GM12878 (cell line): ENCODE measurements around the gene VPS26A. TPM values are rescaled to one million over a fixed set of nuclear protein-coding genes. Genes with fewer than 3 reads are reported as not detected.

Experiments
- BCL11A ChIP-seq: IDR thresholded peaks from 2 replicates; pipeline ENCODE4 v1.6.1; 2011; ENCODE audit warnings: low read depth, low read length
- BHLHE40 ChIP-seq, 2 experiments: fragments of 450-650 bp in 1 of 2; IDR thresholded peaks; 2 replicates each; pipeline ENCODE4 v1.6.1; 2011 to 2017; ENCODE audit warnings: low read depth in 2 of 2, borderline replicate concordance in 1 of 2, improper control_type of control experiment in 1 of 2, low read length in 1 of 2, mild to moderate bottlenecking in 1 of 2
- CBX5 ChIP-seq: sonication (generic); IDR thresholded peaks from 2 replicates; pipeline ENCODE4 v1.6.1; 2016; ENCODE audit warnings: low read depth, moderate library complexity, mild to moderate bottlenecking, inconsistent platforms
- CEBPZ ChIP-seq: fragments of 150-350 bp; IDR thresholded peaks from 2 replicates; pipeline ENCODE4 v1.6.1; 2016; ENCODE audit warnings: low read depth, low read length
- MXI1 ChIP-seq: fragments of 150-350 bp; IDR thresholded peaks from 2 replicates; pipeline ENCODE4 v1.6.1; 2011; ENCODE audit warnings: low read depth, mild to moderate bottlenecking, inconsistent platforms, low read length, improper control_type of control experiment
- PAX5 ChIP-seq: IDR thresholded peaks from 2 replicates; pipeline ENCODE4 v1.6.1; 2011; ENCODE audit warnings: low read depth, low read length, borderline replicate concordance
- POU2F2 ChIP-seq: IDR thresholded peaks from 3 replicates; pipeline ENCODE4 v1.6.1; 2011; ENCODE audit warnings: low read depth, mild to moderate bottlenecking, low read length, borderline replicate concordance
- RAD51 ChIP-seq: fragments of 450-650 bp; IDR thresholded peaks from 2 replicates; pipeline ENCODE4 v1.6.1; 2016; ENCODE audit warnings: moderate library complexity, mild to moderate bottlenecking, inconsistent platforms
- REST ChIP-seq: IDR thresholded peaks from 2 replicates; pipeline ENCODE4 v1.6.1; 2012; ENCODE audit warnings: mild to moderate bottlenecking, low read depth, low read length
- SIN3A ChIP-seq: IDR thresholded peaks from 2 replicates; pipeline ENCODE4 v1.6.1; 2012; ENCODE audit warnings: low read depth, low read length, improper control_type of control experiment
- SMARCA5 ChIP-seq: fragments of 450-650 bp; IDR thresholded peaks from 2 replicates; pipeline ENCODE4 v1.6.1; 2017; ENCODE audit warnings: mild to moderate bottlenecking
- SRF ChIP-seq, 2 experiments: IDR thresholded peaks; 2 replicates each; pipeline ENCODE4 v1.6.1; 2011; ENCODE audit warnings: low read depth in 2 of 2, low read length in 2 of 2, mild to moderate bottlenecking in 1 of 2, moderate library complexity in 1 of 2
- WRNIP1 ChIP-seq: IDR thresholded peaks from 2 replicates; pipeline ENCODE4 v1.6.1; 2011; ENCODE audit warnings: low read depth, low read length, improper control_type of control experiment, borderline replicate concordance
- ZBTB11 ChIP-seq: fragments of 450-650 bp; formaldehyde crosslinking; IDR thresholded peaks from 2 replicates; pipeline ENCODE4 v1.5.0; 2022; ENCODE audit warnings: mild to moderate bottlenecking, missing genetic modification characterization
- ZNF207 ChIP-seq: fragments of 450-650 bp; IDR thresholded peaks from 2 replicates; pipeline ENCODE4 v1.6.1; 2014; ENCODE audit warnings: antibody characterized with exemption, mild to moderate bottlenecking, borderline replicate concordance
- ZNF622 ChIP-seq: fragments of 450-650 bp; IDR thresholded peaks from 2 replicates; pipeline ENCODE4 v1.6.1; 2017; ENCODE audit warnings: mild to moderate bottlenecking, inconsistent platforms
- polyA plus RNA-seq, 11 experiments: library from polyadenylated mRNA; depleted of rRNA in 4 of 11; unstranded in 6 of 11; stranded (reverse) in 5 of 11; fragments of >200 nt; fragmentation: Nextera tagmentation in 4 of 11; fragmentation: Illumina TruSeq in 1 of 11; extraction: Ambion mirVana in 4 of 11; extraction: Trizol in 1 of 11; gene quantifications; 1 replicate in 1 of 11; 2 replicates in 10 of 11; pipeline versions ENCODE4 v1.2.1 to v1.2.3, GENCODE V29; 2011 to 2016; ENCODE audit warnings: inconsistent platforms in 2 of 11, missing spikeins in 2 of 11, low read depth in 1 of 11
- total RNA-seq, 4 experiments: library from RNA; depleted of rRNA in 3 of 4; stranded (reverse); fragments of >200 nt in 3 of 4; fragmentation: Illumina TruSeq in 1 of 4; extraction: Trizol in 1 of 4; gene quantifications; 2 replicates each; pipeline versions ENCODE4 v1.2.1 to v1.2.3, GENCODE V29; 2013 to 2021

VPS26A gene
- total and polyA plus RNA-seq, 10 of the 15 experiments (the other 5 are each of a cell fraction or from before 2014, with no cell fraction given): 16.8 to 72.3 (median 26.8) TPM

- no peak for TF ChIP-seq CEBPZ
- TF ChIP-seq PAX5: peak; percentile 60; the same call in 1 of the 2 replicates
- TF ChIP-seq BCL11A: no peak
- no peak for TF ChIP-seq ZNF622
- TF ChIP-seq POU2F2: no peak; the same call in 2 of the 3 replicates
- TF ChIP-seq SMARCA5: 0 out of 2 replicates have a peak, but pooled peaks have one; percentile 43
- TF ChIP-seq ZBTB11 (CRISPR knock-in tag): 0 out of 2 replicates have a peak, but pooled peaks have one; percentile 15
- TF ChIP-seq ZNF207: no peak
- TF ChIP-seq BHLHE40 (IDR thresholded peaks at IDR 0.05; ENCODE audit: borderline replicate concordance in 1 of 2, low read depth in 2 of 2, low read length in 1 of 2): peak; percentile 57 to 58
- TF ChIP-seq REST: no peak
- TF ChIP-seq MXI1: no peak
- no peak for TF ChIP-seq CBX5
- 0 out of 2 replicates have a peak, but pooled peaks have one; percentile 34 for TF ChIP-seq RAD51
- no peak for TF ChIP-seq SRF (IDR thresholded peaks at IDR 0.05; ENCODE audit: low read depth in 2 of 2, low read length in 2 of 2)
- TF ChIP-seq WRNIP1: 0 out of 2 replicates have a peak, but pooled peaks have one; percentile 41
- no peak for TF ChIP-seq SIN3A
Measured at GRCh38 chr10:69089638-69090599, 34.1 kb upstream of the VPS26A start (continued).
